Chondrocyte (in vitro differentiated cells): ENCODE data around the gene GRIA4. TPM values are rescaled to one million over a fixed set of nuclear protein-coding genes. Genes with fewer than 3 reads are reported as not detected.

Experiments
- DNase-seq: peaks from one replicate; pipeline ENCODE4 v3.0.0; 2021; ENCODE audit warnings: mixed read lengths, low spot score
- H3K27ac Mint-ChIP-seq: one replicate; pipeline ENCODE4 v1.8.0; 2021; ENCODE audit warnings: mild to moderate bottlenecking, moderate library complexity, mixed read lengths; ENCODE audit not compliant: unreplicated experiment
- H3K27me3 Mint-ChIP-seq: 2 replicates; pipeline ENCODE4 v1.8.0; 2021; ENCODE audit warnings: low read depth, mixed read lengths
- H3K36me3 Mint-ChIP-seq: 2 replicates; pipeline ENCODE4 v1.8.0; 2021; ENCODE audit warnings: low read depth, mixed read lengths
- H3K4me1 Mint-ChIP-seq: 2 replicates; pipeline ENCODE4 v1.8.0; 2021; ENCODE audit warnings: low read depth, mild to moderate bottlenecking, mixed read lengths
- H3K4me3 Mint-ChIP-seq: one replicate; pipeline ENCODE4 v1.8.0; 2021; ENCODE audit warnings: mild to moderate bottlenecking, moderate library complexity, mixed read lengths; ENCODE audit not compliant: unreplicated experiment
- H3K9me3 Mint-ChIP-seq: 2 replicates; pipeline ENCODE4 v1.8.0; 2021; ENCODE audit warnings: low read depth, mixed read lengths
- total RNA-seq: library from RNA; stranded (reverse); gene quantifications from 3 replicates; pipeline ENCODE4 v1.2.1, GENCODE V29; 2021
- TF ChIP-seq, protein P1 (sequence below): fragments of 200-600 bp; sonication (generic); IDR thresholded peaks from 2 replicates; pipeline ENCODE4 v1.5.0; 2021; ENCODE audit warnings: antibody characterized with exemption, mild to moderate bottlenecking, moderate library complexity

Gene GRIA4
- total RNA-seq, 1 donor from 2014 or later = not detected

GRCh38 chr11:106022795-106023275, 413.0 kb downstream of the GRIA4 start:
- Mint-ChIP-seq H3K4me1 (peaks cover 38% of the 10 kb centered on the region), H3K27ac (peak overlapping the region; percentile 93), H3K9me3 (no peaks in the 10 kb centered on the region), H3K27me3 (peaks cover 5% of the 10 kb centered on the region), H3K4me3 (peak overlapping the region; percentile 93), H3K36me3 (peaks cover 3% of the 10 kb centered on the region)
- TF ChIP-seq, protein P1, sequence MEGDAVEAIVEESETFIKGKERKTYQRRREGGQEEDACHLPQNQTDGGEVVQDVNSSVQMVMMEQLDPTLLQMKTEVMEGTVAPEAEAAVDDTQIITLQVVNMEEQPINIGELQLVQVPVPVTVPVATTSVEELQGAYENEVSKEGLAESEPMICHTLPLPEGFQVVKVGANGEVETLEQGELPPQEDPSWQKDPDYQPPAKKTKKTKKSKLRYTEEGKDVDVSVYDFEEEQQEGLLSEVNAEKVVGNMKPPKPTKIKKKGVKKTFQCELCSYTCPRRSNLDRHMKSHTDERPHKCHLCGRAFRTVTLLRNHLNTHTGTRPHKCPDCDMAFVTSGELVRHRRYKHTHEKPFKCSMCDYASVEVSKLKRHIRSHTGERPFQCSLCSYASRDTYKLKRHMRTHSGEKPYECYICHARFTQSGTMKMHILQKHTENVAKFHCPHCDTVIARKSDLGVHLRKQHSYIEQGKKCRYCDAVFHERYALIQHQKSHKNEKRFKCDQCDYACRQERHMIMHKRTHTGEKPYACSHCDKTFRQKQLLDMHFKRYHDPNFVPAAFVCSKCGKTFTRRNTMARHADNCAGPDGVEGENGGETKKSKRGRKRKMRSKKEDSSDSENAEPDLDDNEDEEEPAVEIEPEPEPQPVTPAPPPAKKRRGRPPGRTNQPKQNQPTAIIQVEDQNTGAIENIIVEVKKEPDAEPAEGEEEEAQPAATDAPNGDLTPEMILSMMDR = no peak
- DNase-seq = no peak

DNA sequence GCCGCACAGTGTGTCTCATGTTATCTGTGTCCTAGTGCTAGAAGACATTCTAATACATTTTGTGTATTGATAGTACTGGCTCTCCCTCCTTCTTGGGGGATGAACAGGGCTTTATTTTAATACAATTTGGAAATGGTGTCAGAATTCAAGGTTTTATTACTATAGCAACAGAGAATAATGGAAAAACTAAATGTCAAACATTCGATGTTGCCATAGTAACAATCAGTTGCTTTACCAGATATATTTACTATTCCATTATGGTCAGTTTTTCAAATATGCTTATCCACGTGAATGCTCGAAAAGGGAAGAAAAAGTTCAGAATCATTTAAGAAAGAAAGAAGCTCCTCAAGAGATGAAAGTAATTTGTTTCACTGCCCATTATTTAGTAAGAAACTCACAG, 420.7 kb downstream of the GRIA4 start:
- Mint-ChIP-seq H3K36me3 (no peaks in the 10 kb centered on the region), H3K27ac (no peak overlapping the region), H3K4me1 (peaks cover 3% of the 10 kb centered on the region), H3K4me3 (no peak overlapping the region), H3K27me3 (peaks cover 23% of the 10 kb centered on the region), H3K9me3 (no peaks in the 10 kb centered on the region)
- TF ChIP-seq, protein P1 = no peak
- DNase-seq = no peak

GRCh38 chr11:106031202-106031810, 421.4 kb downstream of the GRIA4 start:
- Mint-ChIP-seq H3K9me3 (no peaks in the 10 kb centered on the region), H3K4me3 (no peak overlapping the region), H3K27ac (no peak overlapping the region), H3K27me3 (peaks cover 21% of the 10 kb centered on the region), H3K36me3 (no peaks in the 10 kb centered on the region), H3K4me1 (peaks cover 3% of the 10 kb centered on the region)
- TF ChIP-seq, protein P1 = no peak
- no peak for DNase-seq
